ENCODE results near the gene FOXK2. TPM values are rescaled to one million over a fixed set of nuclear protein-coding genes. Genes with fewer than 3 reads are reported as not detected.
"Not testable (repeated sequence)": the region's sequence is repeated elsewhere in the genome, so short reads cannot be mapped to it uniquely, and the experiment has no call there.

FOXK2 gene
- total RNA-seq, 1 donor from 2014 or later = 44.0 TPM

GRCh38 chr17:82534401-82534812 lies 14.9 kb downstream of the FOXK2 start:
- H3K4me3 ChIP-seq (ENCODE audit: low read depth, low read length) = no peak overlapping the region
- DNase-seq (ENCODE audit: low read depth) (peak; percentile 58), FAIRE-seq (no peak)
- H3K27me3 ChIP-seq (ENCODE audit: control insufficient read depth, insufficient read depth, low read length) = no peaks in the 10 kb centered on the region
- no peaks in the 10 kb centered on the region for H3K36me3 ChIP-seq (ENCODE audit: control insufficient read depth, insufficient read depth, low read length)
- no peak for TF ChIP-seq CTCF (IDR thresholded peaks at IDR 0.05; ENCODE audit: insufficient read depth, low read length, severe bottlenecking)

GRCh38 chr17:82536512-82537201 lies 17.1 kb downstream of the FOXK2 start:
- no peak for DNase-seq (ENCODE audit: low read depth)
- Histone ChIP-seq H3K4me3 (ENCODE audit: low read depth, low read length) (no peak overlapping the region), H3K27me3 (ENCODE audit: control insufficient read depth, insufficient read depth, low read length) (no peaks in the 10 kb centered on the region), H3K36me3 (ENCODE audit: control insufficient read depth, insufficient read depth, low read length) (peaks cover 4% of the 10 kb centered on the region)
- FAIRE-seq = no peak
- no peak for TF ChIP-seq CTCF (IDR thresholded peaks at IDR 0.05; ENCODE audit: insufficient read depth, low read length, severe bottlenecking)

- H3K36me3 ChIP-seq (ENCODE audit: control insufficient read depth, insufficient read depth, low read length); H3K27me3 ChIP-seq (ENCODE audit: control insufficient read depth, insufficient read depth, low read length); DNase-seq (ENCODE audit: low read depth); FAIRE-seq; H3K4me3 ChIP-seq (ENCODE audit: low read depth, low read length): not testable (repeated sequence)
Measured at GRCh38 chr17:82537228-82537627, 17.7 kb downstream of the FOXK2 start.

- FAIRE-seq; DNase-seq (ENCODE audit: low read depth); H3K27me3 ChIP-seq (ENCODE audit: control insufficient read depth, insufficient read depth, low read length); H3K36me3 ChIP-seq (ENCODE audit: control insufficient read depth, insufficient read depth, low read length); H3K4me3 ChIP-seq (ENCODE audit: low read depth, low read length): not testable (repeated sequence)
Measured at GRCh38 chr17:82539076-82539475, 19.5 kb downstream of the FOXK2 start.

GRCh38 chr17:82542439-82542838 lies 22.9 kb downstream of the FOXK2 start:
- peaks cover 4% of the 10 kb centered on the region for H3K36me3 ChIP-seq (ENCODE audit: control insufficient read depth, insufficient read depth, low read length)
- H3K27me3 ChIP-seq (ENCODE audit: control insufficient read depth, insufficient read depth, low read length) = no peaks in the 10 kb centered on the region
- DNase-seq (ENCODE audit: low read depth) (no peak), FAIRE-seq (no peak)
- H3K4me3 ChIP-seq (ENCODE audit: low read depth, low read length) = no peak overlapping the region
- no peak for TF ChIP-seq CTCF (IDR thresholded peaks at IDR 0.05; ENCODE audit: insufficient read depth, low read length, severe bottlenecking)

- DNase-seq (ENCODE audit: low read depth) = no peak
- Histone ChIP-seq H3K27me3 (ENCODE audit: control insufficient read depth, insufficient read depth, low read length) (no peaks in the 10 kb centered on the region), H3K36me3 (ENCODE audit: control insufficient read depth, insufficient read depth, low read length) (peaks cover 4% of the 10 kb centered on the region), H3K4me3 (ENCODE audit: low read depth, low read length) (no peak overlapping the region)
- FAIRE-seq = no peak
- no peak for TF ChIP-seq CTCF (IDR thresholded peaks at IDR 0.05; ENCODE audit: insufficient read depth, low read length, severe bottlenecking)
Measured at GRCh38 chr17:82544431-82545070, 25.0 kb downstream of the FOXK2 start.

- Histone ChIP-seq H3K36me3 (ENCODE audit: control insufficient read depth, insufficient read depth, low read length) (peaks cover 4% of the 10 kb centered on the region), H3K4me3 (ENCODE audit: low read depth, low read length) (no peak overlapping the region), H3K27me3 (ENCODE audit: control insufficient read depth, insufficient read depth, low read length) (no peaks in the 10 kb centered on the region)
- FAIRE-seq (no peak), DNase-seq (ENCODE audit: low read depth) (no peak)
- TF ChIP-seq CTCF (IDR thresholded peaks at IDR 0.05; ENCODE audit: insufficient read depth, low read length, severe bottlenecking) = no peak
Measured at GRCh38 chr17:82545071-82545462, 25.5 kb downstream of the FOXK2 start.

All from bronchial epithelial cell (primary cell).